Measurements from ENCODE around the gene SWAP70. TPM values are rescaled to one million over a fixed set of nuclear protein-coding genes. Genes with fewer than 3 reads are reported as not detected.
A peak's percentile ranks its signal among the peaks of the same experiment; 100 is the strongest.

Gene SWAP70
- total RNA-seq, 2 experiments from 2014 or later, result 8.9 to 9.6 TPM

DNA sequence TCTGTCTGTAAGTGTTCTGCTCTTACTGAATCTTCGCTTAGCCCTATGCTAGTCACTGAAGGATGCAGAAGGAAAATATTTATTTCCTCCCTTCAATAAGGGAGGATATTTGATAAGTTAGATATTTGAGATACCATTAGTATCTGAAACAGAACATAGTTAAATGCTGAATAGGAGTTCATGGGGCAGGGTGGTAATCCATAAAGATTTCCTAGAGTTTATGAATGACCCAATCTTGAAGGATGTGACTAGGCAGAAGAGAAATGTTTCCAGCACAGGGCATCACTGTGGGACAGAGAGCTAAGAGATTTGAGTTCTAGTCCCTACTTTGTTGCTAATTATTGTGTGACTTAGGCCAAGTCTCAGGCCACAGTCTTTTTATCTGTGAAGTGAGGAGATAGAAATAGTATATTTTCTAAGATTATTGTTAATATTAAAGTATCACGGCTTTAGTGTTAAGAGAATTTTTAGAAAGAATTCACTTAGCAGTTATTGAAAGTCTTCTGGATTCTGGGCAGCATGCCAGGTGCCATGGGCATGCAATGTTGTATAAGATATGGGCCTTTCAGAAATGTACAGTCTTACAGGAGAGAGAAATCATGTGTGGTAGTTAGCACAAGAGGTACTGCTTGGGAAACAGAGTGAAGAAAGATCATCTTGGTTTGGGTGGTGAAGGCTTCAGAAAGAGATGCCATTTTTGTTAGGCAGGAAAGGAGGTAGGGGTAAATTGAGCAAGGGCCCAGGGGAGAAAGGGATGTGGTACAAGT is 24.0 kb downstream of the SWAP70 start:
- ChIA-PET CTCF (interaction anchor here (1.1 kb wide), 1 partner anchor 60 kb away, joined by 3 read pairs; no protein-coding TSS in a partner anchor), POLR2A (no interaction called here)
- TF ChIP-seq, protein P1, sequence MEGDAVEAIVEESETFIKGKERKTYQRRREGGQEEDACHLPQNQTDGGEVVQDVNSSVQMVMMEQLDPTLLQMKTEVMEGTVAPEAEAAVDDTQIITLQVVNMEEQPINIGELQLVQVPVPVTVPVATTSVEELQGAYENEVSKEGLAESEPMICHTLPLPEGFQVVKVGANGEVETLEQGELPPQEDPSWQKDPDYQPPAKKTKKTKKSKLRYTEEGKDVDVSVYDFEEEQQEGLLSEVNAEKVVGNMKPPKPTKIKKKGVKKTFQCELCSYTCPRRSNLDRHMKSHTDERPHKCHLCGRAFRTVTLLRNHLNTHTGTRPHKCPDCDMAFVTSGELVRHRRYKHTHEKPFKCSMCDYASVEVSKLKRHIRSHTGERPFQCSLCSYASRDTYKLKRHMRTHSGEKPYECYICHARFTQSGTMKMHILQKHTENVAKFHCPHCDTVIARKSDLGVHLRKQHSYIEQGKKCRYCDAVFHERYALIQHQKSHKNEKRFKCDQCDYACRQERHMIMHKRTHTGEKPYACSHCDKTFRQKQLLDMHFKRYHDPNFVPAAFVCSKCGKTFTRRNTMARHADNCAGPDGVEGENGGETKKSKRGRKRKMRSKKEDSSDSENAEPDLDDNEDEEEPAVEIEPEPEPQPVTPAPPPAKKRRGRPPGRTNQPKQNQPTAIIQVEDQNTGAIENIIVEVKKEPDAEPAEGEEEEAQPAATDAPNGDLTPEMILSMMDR (IDR thresholded peaks at IDR 0.05), result no peak
- Mint-ChIP-seq H3K4me3 (no peak overlapping the region), H3K36me3 (ENCODE audit: low read depth) (no peaks in the 10 kb centered on the region), H3K4me1 (ENCODE audit: low read depth) (no peaks in the 10 kb centered on the region), H3K27me3 (no peaks in the 10 kb centered on the region), H3K27ac (no peak overlapping the region), H3K9me3 (no peaks in the 10 kb centered on the region)
- DNase-seq (no peak), ATAC-seq (no peak)
- intact Hi-C loops (cut with micrococcal nuclease), result no loop called here

DNA sequence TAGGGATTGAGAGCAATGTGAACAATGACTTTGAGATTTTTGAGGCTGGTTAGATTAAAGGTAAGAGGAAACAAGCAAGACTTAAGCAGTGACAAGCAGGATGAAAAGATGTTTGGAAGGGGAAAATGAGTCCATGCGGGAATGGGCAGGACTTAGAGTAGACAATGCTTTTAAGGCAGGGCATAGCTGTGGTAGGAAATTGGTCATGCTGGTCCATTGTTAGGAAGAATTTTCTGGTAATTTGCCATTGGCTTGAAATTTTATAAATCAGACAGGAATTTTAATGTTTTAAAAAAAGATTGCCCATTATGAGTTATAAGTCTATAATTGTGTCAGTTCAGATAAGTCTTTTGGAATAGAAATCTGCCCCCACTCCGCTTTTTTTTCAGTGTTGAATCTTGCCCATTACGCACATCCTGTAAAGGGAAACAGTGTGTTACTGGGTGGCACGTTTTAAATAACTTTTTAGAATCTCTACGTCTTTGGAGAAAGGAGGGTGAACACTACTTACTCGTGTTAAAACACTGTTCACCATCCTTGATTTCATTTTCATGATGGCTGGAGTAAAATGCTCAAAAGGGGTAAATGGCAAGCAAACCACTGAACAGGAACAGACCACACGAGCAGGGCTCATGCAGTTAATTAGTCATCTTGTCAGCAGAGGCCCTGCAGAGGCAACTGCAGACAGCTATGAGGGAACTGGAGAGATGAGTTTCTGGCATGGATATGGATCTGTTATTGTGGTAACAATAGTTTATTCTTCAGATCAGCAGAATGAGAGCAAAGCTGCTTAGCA is 25.0 kb downstream of the SWAP70 start:
- Mint-ChIP-seq H3K4me1 (ENCODE audit: low read depth) (no peaks in the 10 kb centered on the region), H3K36me3 (ENCODE audit: low read depth) (no peaks in the 10 kb centered on the region), H3K4me3 (no peak overlapping the region), H3K9me3 (no peaks in the 10 kb centered on the region), H3K27me3 (no peaks in the 10 kb centered on the region), H3K27ac (no peak overlapping the region)
- CTCF ChIA-PET, result interaction anchor here (1.4 to 1.7 kb wide), 2 partner anchors 60 to 75 kb away, joined by 3 to 7 read pairs; no protein-coding TSS in a partner anchor
- intact Hi-C loops (cut with micrococcal nuclease), result no loop called here
- TF ChIP-seq, protein P1 (IDR thresholded peaks at IDR 0.05), result no peak
- ATAC-seq (peak; percentile 96), DNase-seq (peak; percentile 46)
- POLR2A ChIA-PET, result no interaction called here

DNA sequence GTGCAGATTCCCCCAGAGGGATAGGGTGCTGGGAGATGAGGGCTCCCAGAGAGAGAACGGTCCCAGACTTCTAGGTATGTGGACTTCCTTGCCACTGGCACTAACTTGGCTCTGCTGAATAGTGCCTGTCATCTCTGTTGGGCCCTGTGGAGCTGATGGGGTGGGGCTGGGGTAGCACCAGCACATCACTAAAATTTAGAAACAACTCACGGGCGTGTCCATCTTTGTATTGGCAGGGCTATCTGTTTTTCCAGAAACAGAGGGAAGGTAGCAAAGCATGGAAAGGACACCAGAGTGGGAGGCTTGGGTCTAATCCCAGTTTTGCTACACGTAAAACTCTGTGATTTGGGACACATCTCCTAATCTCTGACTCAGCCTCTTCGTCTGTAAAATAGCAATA is 25.8 kb downstream of the SWAP70 start:
- H3K4me3 Mint-ChIP-seq, result no peak overlapping the region
- ATAC-seq, result no peak
- H3K9me3 Mint-ChIP-seq, result no peaks in the 10 kb centered on the region
- H3K27me3 Mint-ChIP-seq, result no peaks in the 10 kb centered on the region
- no peak overlapping the region for H3K27ac Mint-ChIP-seq
- DNase-seq, result no peak
- no peaks in the 10 kb centered on the region for H3K4me1 Mint-ChIP-seq (ENCODE audit: low read depth)
- peaks cover 3% of the 10 kb centered on the region for H3K36me3 Mint-ChIP-seq (ENCODE audit: low read depth)
- ChIA-PET POLR2A (no interaction called here), CTCF (interaction anchor here (1.4 to 1.7 kb wide), 2 partner anchors 59 to 76 kb away, joined by 3 to 7 read pairs; no protein-coding TSS in a partner anchor)
- intact Hi-C loops (cut with micrococcal nuclease), result no loop called here
- TF ChIP-seq, protein P1 (IDR thresholded peaks at IDR 0.05), result no peak

DNA sequence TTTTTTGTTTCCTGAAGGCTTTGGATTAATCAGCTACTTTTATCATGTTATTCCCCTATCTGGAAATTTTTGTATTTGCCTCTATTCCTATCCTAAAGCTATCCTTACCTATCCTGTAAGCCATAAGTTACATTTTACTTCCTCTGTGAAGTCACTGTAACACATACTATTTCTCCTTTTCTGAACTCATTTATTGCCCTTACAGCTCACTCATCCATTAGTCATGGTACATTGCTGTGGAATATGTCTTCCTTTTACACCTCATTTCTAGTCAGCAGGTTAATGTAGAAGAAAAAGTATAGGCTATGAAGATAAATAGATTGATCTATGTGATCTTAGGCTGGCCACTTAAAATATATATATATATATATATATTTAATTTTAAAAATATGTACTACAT is 28.0 kb downstream of the SWAP70 start:
- H3K27ac Mint-ChIP-seq, result no peak overlapping the region

More for the DNA sequence above, 28.0 kb downstream of the SWAP70 start:
- no peaks in the 10 kb centered on the region for H3K9me3 Mint-ChIP-seq
- CTCF ChIA-PET, result interaction anchor here (0.7 to 1.7 kb wide), 3 partner anchors 11 to 157 kb away, joined by 3 to 7 read pairs (median 3); no protein-coding TSS in a partner anchor
- TF ChIP-seq, protein P1 (IDR thresholded peaks at IDR 0.05), result no peak
- DNase-seq, result no peak
- POLR2A ChIA-PET, result no interaction called here
- no peaks in the 10 kb centered on the region for H3K27me3 Mint-ChIP-seq
- H3K4me1 Mint-ChIP-seq (ENCODE audit: low read depth), result no peaks in the 10 kb centered on the region
- peaks cover 7% of the 10 kb centered on the region for H3K36me3 Mint-ChIP-seq (ENCODE audit: low read depth)
- no peak for ATAC-seq
- intact Hi-C loops (cut with micrococcal nuclease), result no loop called here
- H3K4me3 Mint-ChIP-seq, result no peak overlapping the region

All from activated CD8-positive, alpha-beta T cell treated with anti-CD3 and anti-CD28 coated beads for 36 hours (primary cell).